Chondrocyte (in vitro differentiated cells): Measurements from ENCODE around the gene LAMB2. TPM values are rescaled to one million over a fixed set of nuclear protein-coding genes. Genes with fewer than 3 reads are reported as not detected.

ENCODE experiments used
- DNase-seq: peaks from one replicate; pipeline ENCODE4 v3.0.0; 2021; ENCODE audit warnings: mixed read lengths, low spot score
- H3K27ac Mint-ChIP-seq: one replicate; pipeline ENCODE4 v1.8.0; 2021; ENCODE audit warnings: mild to moderate bottlenecking, moderate library complexity, mixed read lengths; ENCODE audit not compliant: unreplicated experiment
- H3K27me3 Mint-ChIP-seq: 2 replicates; pipeline ENCODE4 v1.8.0; 2021; ENCODE audit warnings: low read depth, mixed read lengths
- H3K36me3 Mint-ChIP-seq: 2 replicates; pipeline ENCODE4 v1.8.0; 2021; ENCODE audit warnings: low read depth, mixed read lengths
- H3K4me1 Mint-ChIP-seq: 2 replicates; pipeline ENCODE4 v1.8.0; 2021; ENCODE audit warnings: low read depth, mild to moderate bottlenecking, mixed read lengths
- H3K4me3 Mint-ChIP-seq: one replicate; pipeline ENCODE4 v1.8.0; 2021; ENCODE audit warnings: mild to moderate bottlenecking, moderate library complexity, mixed read lengths; ENCODE audit not compliant: unreplicated experiment
- H3K9me3 Mint-ChIP-seq: 2 replicates; pipeline ENCODE4 v1.8.0; 2021; ENCODE audit warnings: low read depth, mixed read lengths
- total RNA-seq: library from RNA; stranded (reverse); gene quantifications from 3 replicates; pipeline ENCODE4 v1.2.1, GENCODE V29; 2021
- TF ChIP-seq, protein P1 (sequence below): fragments of 200-600 bp; sonication (generic); IDR thresholded peaks from 2 replicates; pipeline ENCODE4 v1.5.0; 2021; ENCODE audit warnings: antibody characterized with exemption, mild to moderate bottlenecking, moderate library complexity

The LAMB2 gene
- total RNA-seq, 1 donor from 2014 or later = 1,075 TPM

DNA sequence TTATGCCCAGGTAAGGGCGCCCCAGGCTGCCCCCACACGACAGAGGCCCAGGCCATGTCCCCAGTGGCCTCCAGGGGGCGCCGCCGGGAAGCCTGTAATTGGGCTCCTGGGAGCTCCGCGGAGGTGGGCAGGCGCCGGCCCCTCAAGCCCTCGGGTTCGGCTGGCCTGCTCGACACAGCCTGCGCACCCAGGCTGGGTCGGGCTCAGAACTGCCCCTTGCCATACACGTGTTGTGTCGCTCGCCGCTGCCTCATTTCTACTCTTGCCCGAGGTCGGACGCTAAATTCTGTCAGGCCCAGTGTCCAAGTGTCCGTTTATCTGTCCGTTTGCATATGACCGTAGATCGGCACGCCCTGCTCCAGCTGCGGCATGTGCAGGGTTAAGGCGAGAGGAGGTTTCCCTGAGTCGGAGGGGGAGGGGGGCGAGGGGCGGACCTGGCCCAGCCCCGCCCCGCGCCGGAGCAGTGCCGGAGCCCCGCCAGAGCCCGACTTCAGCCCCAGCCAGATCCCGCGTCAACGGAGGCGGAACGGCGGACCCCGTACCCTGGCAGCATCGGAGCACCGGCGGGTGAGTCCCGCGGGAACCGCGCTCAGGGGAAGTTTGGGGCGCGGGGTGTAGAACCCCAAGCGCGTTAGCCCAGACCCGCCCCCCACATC is 38.4 kb upstream of the LAMB2 start, which contains the start of gene KLHDC8B:
KLHDC8B (plus strand) TSS at position 480 of the 656 bp plus-strand sequence. CDS start 1,172 bp downstream, outside the sequence.
- peak within 1 kb of the TSS; percentile 90 for H3K4me3 Mint-ChIP-seq
- no peak for DNase-seq
- peaks cover 3% of the 10 kb centered on the region for H3K36me3 Mint-ChIP-seq
- TF ChIP-seq, protein P1, sequence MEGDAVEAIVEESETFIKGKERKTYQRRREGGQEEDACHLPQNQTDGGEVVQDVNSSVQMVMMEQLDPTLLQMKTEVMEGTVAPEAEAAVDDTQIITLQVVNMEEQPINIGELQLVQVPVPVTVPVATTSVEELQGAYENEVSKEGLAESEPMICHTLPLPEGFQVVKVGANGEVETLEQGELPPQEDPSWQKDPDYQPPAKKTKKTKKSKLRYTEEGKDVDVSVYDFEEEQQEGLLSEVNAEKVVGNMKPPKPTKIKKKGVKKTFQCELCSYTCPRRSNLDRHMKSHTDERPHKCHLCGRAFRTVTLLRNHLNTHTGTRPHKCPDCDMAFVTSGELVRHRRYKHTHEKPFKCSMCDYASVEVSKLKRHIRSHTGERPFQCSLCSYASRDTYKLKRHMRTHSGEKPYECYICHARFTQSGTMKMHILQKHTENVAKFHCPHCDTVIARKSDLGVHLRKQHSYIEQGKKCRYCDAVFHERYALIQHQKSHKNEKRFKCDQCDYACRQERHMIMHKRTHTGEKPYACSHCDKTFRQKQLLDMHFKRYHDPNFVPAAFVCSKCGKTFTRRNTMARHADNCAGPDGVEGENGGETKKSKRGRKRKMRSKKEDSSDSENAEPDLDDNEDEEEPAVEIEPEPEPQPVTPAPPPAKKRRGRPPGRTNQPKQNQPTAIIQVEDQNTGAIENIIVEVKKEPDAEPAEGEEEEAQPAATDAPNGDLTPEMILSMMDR = peak; percentile 100
- peaks cover 36% of the 10 kb centered on the region for H3K4me1 Mint-ChIP-seq
- H3K9me3 Mint-ChIP-seq = no peaks in the 10 kb centered on the region
- peak within 1 kb of the TSS; percentile 96 for H3K27ac Mint-ChIP-seq
- H3K27me3 Mint-ChIP-seq = no peaks in the 10 kb centered on the region

DNA sequence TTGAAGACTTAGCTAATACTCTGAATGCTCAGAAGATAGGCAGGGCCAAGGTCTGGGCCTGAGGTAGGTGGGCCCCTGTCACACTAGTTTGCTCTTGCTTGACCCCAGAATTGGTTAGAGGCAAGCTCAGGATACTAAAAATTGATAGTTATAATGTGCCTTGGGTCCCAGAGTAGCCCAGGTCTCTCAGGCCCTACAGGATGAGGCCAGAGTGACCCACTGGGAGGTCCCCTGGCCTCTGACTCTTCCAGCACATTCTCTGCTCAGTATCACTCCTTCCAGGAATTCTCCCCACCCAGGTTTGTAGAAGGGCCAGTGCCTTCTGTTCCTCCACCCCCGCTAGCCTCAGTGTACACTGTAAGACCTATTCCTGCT is 37.9 kb upstream of the LAMB2 start:
- peak overlapping the region; percentile 90 for H3K4me3 Mint-ChIP-seq
- H3K27me3 Mint-ChIP-seq = no peaks in the 10 kb centered on the region
- DNase-seq = no peak
- peak overlapping the region; percentile 96 for H3K27ac Mint-ChIP-seq
- H3K36me3 Mint-ChIP-seq = peaks cover 3% of the 10 kb centered on the region
- H3K4me1 Mint-ChIP-seq = peaks cover 38% of the 10 kb centered on the region
- TF ChIP-seq, protein P1 = no peak
- H3K9me3 Mint-ChIP-seq = no peaks in the 10 kb centered on the region

DNA sequence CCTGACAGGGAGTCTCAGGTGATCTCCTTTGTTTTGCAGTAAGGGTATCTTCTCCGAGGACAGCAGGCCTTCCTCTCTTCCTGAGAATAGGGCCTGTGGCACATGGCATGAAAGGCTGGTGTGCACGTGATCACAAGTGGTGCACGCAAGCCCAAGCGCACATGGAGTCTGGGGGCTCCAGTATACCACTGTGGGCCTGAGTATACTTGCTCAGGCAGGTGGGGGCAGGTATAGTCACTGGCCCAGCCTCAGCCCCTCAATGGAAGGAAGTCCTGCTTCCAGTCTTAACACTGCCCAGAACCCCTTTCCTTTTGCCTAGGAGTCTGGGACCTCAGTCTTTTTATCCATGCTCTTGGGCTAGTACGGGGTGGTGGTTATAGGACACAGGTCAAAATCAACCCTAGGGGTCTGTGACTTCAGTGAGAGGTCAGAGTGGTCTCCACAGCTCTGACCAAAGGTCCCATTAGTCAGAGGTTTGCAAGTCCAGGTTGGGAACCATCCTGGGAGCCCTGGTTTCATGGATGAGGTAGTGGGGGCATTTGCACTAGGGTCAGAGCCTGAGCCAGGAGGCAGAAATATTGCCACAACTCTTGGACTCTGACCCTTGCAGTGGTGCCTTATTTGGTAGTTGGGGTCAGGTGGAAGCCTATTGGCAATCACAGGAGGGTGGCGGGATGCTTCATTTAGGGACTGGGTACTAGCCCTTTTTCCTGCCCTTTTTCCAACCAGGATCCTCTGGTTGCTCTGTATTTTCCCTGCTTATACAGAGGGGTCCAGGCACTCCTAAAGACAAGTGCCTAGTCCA is 34.1 kb upstream of the LAMB2 start:
- peaks cover 8% of the 10 kb centered on the region for H3K36me3 Mint-ChIP-seq
- DNase-seq = no peak
- H3K4me3 Mint-ChIP-seq = peak overlapping the region; percentile 79
- no peaks in the 10 kb centered on the region for H3K27me3 Mint-ChIP-seq
- TF ChIP-seq, protein P1 = no peak
- peak overlapping the region; percentile 81 for H3K27ac Mint-ChIP-seq
- no peaks in the 10 kb centered on the region for H3K9me3 Mint-ChIP-seq
- peaks cover 29% of the 10 kb centered on the region for H3K4me1 Mint-ChIP-seq

DNA sequence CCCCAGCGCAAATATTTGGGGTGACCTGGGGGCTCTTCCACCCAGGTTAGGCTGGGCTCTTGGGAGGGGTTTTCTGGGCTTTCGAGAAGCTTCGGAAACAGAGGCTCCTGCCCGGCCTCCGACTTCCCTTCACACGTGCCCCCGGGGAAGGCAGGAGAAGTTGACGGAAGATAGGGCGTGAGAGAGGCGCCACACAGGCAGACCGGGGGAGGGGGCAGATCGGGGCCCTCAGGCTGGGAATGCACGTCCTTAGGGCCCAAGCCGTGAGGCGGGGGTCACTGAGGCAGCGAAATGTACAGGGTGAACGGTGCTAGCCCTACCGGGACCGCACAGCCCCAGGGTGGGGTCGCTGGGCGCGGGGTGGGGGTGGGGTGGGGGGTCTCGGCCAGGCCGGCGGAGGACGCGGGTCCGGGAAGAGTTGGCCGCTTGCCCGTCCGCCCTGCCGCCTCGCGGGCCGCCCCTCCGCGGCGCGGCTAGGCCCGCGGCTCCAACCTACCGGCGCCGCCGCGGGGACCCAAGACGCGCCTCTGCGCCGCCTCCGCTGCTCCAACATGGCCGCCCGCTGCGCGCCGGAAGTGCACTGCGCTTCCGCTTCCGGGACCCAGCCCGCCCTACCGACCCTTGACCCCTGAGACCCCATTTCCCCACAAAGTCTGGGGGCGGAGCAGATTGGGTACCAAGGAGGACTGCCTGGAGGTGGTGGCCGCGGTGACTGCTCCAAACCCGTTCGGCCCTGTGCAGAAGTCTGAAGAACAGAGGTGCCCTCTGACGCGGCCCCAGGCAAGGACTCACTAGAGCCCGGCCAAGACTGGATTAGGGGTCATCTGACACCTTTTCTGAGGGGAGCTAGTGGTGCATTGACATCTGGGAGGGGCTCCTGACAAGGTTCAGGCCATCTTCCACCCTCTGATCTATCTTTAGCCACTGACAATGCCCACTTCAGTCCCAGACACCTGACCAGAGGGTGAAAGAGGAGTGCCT is 33.2 kb upstream of the LAMB2 start, which contains the start of gene CCDC71:
CCDC71 (minus strand) TSS at position 561 of the 981 bp plus-strand sequence. CDS start 2,123 bp downstream, outside the sequence.
- no peak for DNase-seq
- TF ChIP-seq, protein P1 = peak; percentile 10
- peak within 1 kb of the TSS; percentile 86 for H3K27ac Mint-ChIP-seq
- H3K36me3 Mint-ChIP-seq = peaks cover 8% of the 10 kb centered on the region
- H3K27me3 Mint-ChIP-seq = no peaks in the 10 kb centered on the region
- peaks cover 25% of the 10 kb centered on the region for H3K4me1 Mint-ChIP-seq
- peak within 1 kb of the TSS; percentile 84 for H3K4me3 Mint-ChIP-seq
- no peaks in the 10 kb centered on the region for H3K9me3 Mint-ChIP-seq
